Measurements from ENCODE around the gene KIF3A.

The KIF3A gene

GRCh38 chr5:132675936-132676689 lies 61.2 kb downstream of the KIF3A start:
- no peak for DNase-seq

GRCh38 chr5:132674671-132675506 lies 62.5 kb downstream of the KIF3A start:
- DNase-seq = no peak

GRCh38 chr5:132673939-132674630 lies 63.3 kb downstream of the KIF3A start, which contains the start of gene IL4:
IL4 (plus strand) TSS chr5:132673989; CDS start chr5:132674051, 62 bp downstream.
- no peak for DNase-seq

- no peak for DNase-seq
Observed at GRCh38 chr5:132673488-132673887, 63.9 kb downstream of the KIF3A start.

GRCh38 chr5:132671000-132671399 lies 66.3 kb downstream of the KIF3A start:
- DNase-seq = no peak

GRCh38 chr5:132669966-132670882 lies 67.1 kb downstream of the KIF3A start:
- DNase-seq = no peak

- DNase-seq = no peak
Observed at GRCh38 chr5:132669455-132669820, 67.9 kb downstream of the KIF3A start.

GRCh38 chr5:132668706-132669454 lies 68.5 kb downstream of the KIF3A start:
- DNase-seq = no peak

GRCh38 chr5:132667761-132668705 lies 69.3 kb downstream of the KIF3A start:
- no peak for DNase-seq

GRCh38 chr5:132667309-132667708 lies 70.0 kb downstream of the KIF3A start:
- no peak for DNase-seq

GRCh38 chr5:132666310-132667123 lies 70.8 kb downstream of the KIF3A start:
- no peak for DNase-seq

GRCh38 chr5:132665574-132666080 lies 71.7 kb downstream of the KIF3A start:
- DNase-seq = no peak

- no peak for DNase-seq
Observed at GRCh38 chr5:132664696-132665209, 72.6 kb downstream of the KIF3A start.

- no peak for DNase-seq
Observed at GRCh38 chr5:132663771-132664695, 73.3 kb downstream of the KIF3A start.

- no peak for DNase-seq
Observed at GRCh38 chr5:132662925-132663770, 74.2 kb downstream of the KIF3A start.

- DNase-seq = no peak
Observed at GRCh38 chr5:132662004-132662401, 75.3 kb downstream of the KIF3A start.
